ENCODE results near the gene NRP1.

DNA sequence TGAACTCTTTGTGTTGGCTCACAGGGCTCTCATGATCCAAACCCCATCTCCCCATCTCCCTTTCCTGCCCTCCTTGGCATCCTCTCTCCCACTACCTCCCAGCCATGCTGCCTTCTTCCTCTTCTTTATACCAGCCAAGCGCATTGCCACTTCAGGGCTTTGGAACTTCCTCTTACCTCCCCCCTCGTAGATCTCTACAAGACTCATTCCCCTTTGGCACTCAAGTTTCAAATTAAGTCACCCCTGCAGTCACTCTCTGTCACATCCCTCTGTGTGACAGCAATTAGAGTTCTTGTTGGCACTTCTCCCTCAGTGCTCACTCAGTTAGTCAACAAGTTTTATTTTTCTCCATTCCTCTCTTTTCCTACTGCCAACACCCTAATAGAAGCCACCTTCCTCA lies 20.8 kb upstream of the NRP1 start:
- no peak for TF ChIP-seq CTCF (IDR thresholded peaks at IDR 0.05 in 4 of 5, conservative IDR thresholded peaks at IDR 0.05 in 1 of 5)
- no peak for TF ChIP-seq POLR2A (IDR thresholded peaks at IDR 0.05)
